H9 (cell line): ENCODE measurements around the gene TGFA. TPM values are rescaled to one million over a fixed set of nuclear protein-coding genes. Genes with fewer than 3 reads are reported as not detected.
A peak's percentile ranks its signal among the peaks of the same experiment; 100 is the strongest.

Source experiments
- DNase-seq: peaks from one replicate; pipeline ENCODE4 v3.0.0-alpha.2; 2017
- H2AFZ ChIP-seq: one replicate; pipeline ENCODE4 v1.6.1; 2013; ENCODE audit warnings: mild to moderate bottlenecking, low read length, control low read depth, moderate library complexity
- H2AK5ac ChIP-seq: 2 replicates; pipeline ENCODE4 v1.6.1; 2013; ENCODE audit warnings: low read length, control low read depth, mixed read lengths; ENCODE audit not compliant: insufficient read length
- H2BK120ac ChIP-seq: one replicate; pipeline ENCODE4 v1.6.1; 2013; ENCODE audit warnings: low read depth, mild to moderate bottlenecking, low read length, control low read depth, inconsistent platforms; ENCODE audit not compliant: poor library complexity, severe bottlenecking
- H2BK12ac ChIP-seq: 2 replicates; pipeline ENCODE4 v1.6.1; 2013; ENCODE audit warnings: low read length, control low read depth, mixed read lengths, low read depth; ENCODE audit not compliant: insufficient read length
- H2BK15ac ChIP-seq: 2 replicates; pipeline ENCODE4 v1.6.1; 2013; ENCODE audit warnings: low read depth, low read length, control low read depth
- H2BK20ac ChIP-seq: one replicate; pipeline ENCODE4 v1.6.1; 2013; ENCODE audit warnings: low read depth, mild to moderate bottlenecking, low read length, control low read depth, inconsistent platforms; ENCODE audit not compliant: poor library complexity, severe bottlenecking
- H2BK5ac ChIP-seq: 2 replicates; pipeline ENCODE4 v1.6.1; 2013; ENCODE audit warnings: low read length, control low read depth, mixed read lengths; ENCODE audit not compliant: insufficient read length
- H3K14ac ChIP-seq: 2 replicates; pipeline ENCODE4 v1.6.1; 2013; ENCODE audit warnings: low read length, control low read depth; ENCODE audit not compliant: insufficient read depth
- H3K18ac ChIP-seq: 2 replicates; pipeline ENCODE4 v1.6.1; 2013; ENCODE audit warnings: low read depth, mild to moderate bottlenecking, mixed read lengths, low read length, control low read depth; ENCODE audit not compliant: insufficient read length
- H3K23ac ChIP-seq: 2 replicates; pipeline ENCODE4 v1.6.1; 2013; ENCODE audit warnings: low read length, control low read depth, mixed read lengths, low read depth; ENCODE audit not compliant: insufficient read length
- H3K23me2 ChIP-seq: 2 replicates; pipeline ENCODE4 v1.6.1; 2013; ENCODE audit warnings: low read depth, mild to moderate bottlenecking, mixed read lengths, low read length, control low read depth; ENCODE audit not compliant: insufficient read length, poor library complexity, severe bottlenecking
- H3K27ac ChIP-seq: 2 replicates; pipeline ENCODE4 v1.5.1; 2013; ENCODE audit warnings: low read length, control low read depth, mixed read lengths, low read depth; ENCODE audit not compliant: insufficient read length
- H3K27me3 ChIP-seq: 2 replicates; pipeline ENCODE4 v1.6.1; 2013; ENCODE audit warnings: low read length, control low read depth, inconsistent platforms; ENCODE audit not compliant: insufficient read depth
- H3K4ac ChIP-seq: 2 replicates; pipeline ENCODE4 v1.6.1; 2013; ENCODE audit warnings: low read depth, mild to moderate bottlenecking, control low read depth, inconsistent platforms, low read length, moderate library complexity
- H3K4me1 ChIP-seq: 2 replicates; pipeline ENCODE4 v1.6.1; 2013; ENCODE audit warnings: low read length, control low read depth, inconsistent platforms; ENCODE audit not compliant: insufficient read depth
- H3K4me2 ChIP-seq: 2 replicates; pipeline ENCODE4 v1.6.1; 2013; ENCODE audit warnings: low read length, control low read depth, mixed read lengths; ENCODE audit not compliant: insufficient read length, insufficient read depth
- H3K56ac ChIP-seq: 2 replicates; pipeline ENCODE4 v1.6.1; 2013; ENCODE audit warnings: low read depth, mild to moderate bottlenecking, mixed read lengths, low read length, control low read depth; ENCODE audit not compliant: insufficient read length
- H3K79me1 ChIP-seq: 2 replicates; pipeline ENCODE4 v1.6.1; 2013; ENCODE audit warnings: low read depth, mild to moderate bottlenecking, moderate library complexity, low read length, control low read depth, inconsistent platforms; ENCODE audit not compliant: insufficient read depth, poor library complexity, severe bottlenecking
- H3K79me2 ChIP-seq: 2 replicates; pipeline ENCODE4 v1.6.1; 2013; ENCODE audit warnings: low read length, control low read depth, inconsistent platforms; ENCODE audit not compliant: insufficient read depth
- H3K9ac ChIP-seq: 2 replicates; pipeline ENCODE4 v1.6.1; 2013; ENCODE audit warnings: low read length, control low read depth, mixed read lengths; ENCODE audit not compliant: insufficient read length; ENCODE audit errors: extremely low read depth
- H3K9me3 ChIP-seq: one replicate; pipeline ENCODE4 v1.6.1; 2013; ENCODE audit warnings: low read depth, low read length, inconsistent platforms; ENCODE audit not compliant: control insufficient read depth
- H3T11ph ChIP-seq: one replicate; pipeline ENCODE4 v1.6.1; 2013; ENCODE audit warnings: mild to moderate bottlenecking, low read length, control low read depth, inconsistent platforms
- H4K20me1 ChIP-seq: one replicate; pipeline ENCODE4 v1.6.1; 2013; ENCODE audit not compliant: control insufficient read depth, insufficient read length, insufficient read depth
- H4K5ac ChIP-seq: 2 replicates; pipeline ENCODE4 v1.6.1; 2013; ENCODE audit warnings: low read depth, mild to moderate bottlenecking, mixed read lengths, low read length, control low read depth; ENCODE audit not compliant: insufficient read length
- H4K8ac ChIP-seq: replicated peaks from 2 replicates; pipeline ENCODE4 v1.6.1; 2013; ENCODE audit warnings: low read length, control low read depth, mixed read lengths, low read depth; ENCODE audit not compliant: insufficient read length
- H4K91ac ChIP-seq: 2 replicates; pipeline ENCODE4 v1.6.1; 2013; ENCODE audit warnings: low read depth, mild to moderate bottlenecking, moderate library complexity, mixed read lengths, low read length, control low read depth; ENCODE audit not compliant: insufficient read length
- H3K27ac Mint-ChIP-seq, 3 experiments: 2 replicates in 2 of 3; 3 replicates in 1 of 3; pipeline ENCODE4 v1.8.0; 2020 to 2021; ENCODE audit warnings: mixed read lengths in 3 of 3, mild to moderate bottlenecking in 1 of 3, moderate library complexity in 1 of 3
- H3K27me3 Mint-ChIP-seq: 2 replicates; pipeline ENCODE4 v1.8.0; 2021; ENCODE audit warnings: low read depth, mild to moderate bottlenecking, moderate library complexity, mixed read lengths
- H3K36me3 Mint-ChIP-seq, 3 experiments: 2 replicates in 2 of 3; 3 replicates in 1 of 3; pipeline ENCODE4 v1.8.0; 2020 to 2021; ENCODE audit warnings: low read depth in 3 of 3, mixed read lengths in 3 of 3; ENCODE audit not compliant: insufficient read depth in 1 of 3
- H3K4me1 Mint-ChIP-seq, 2 experiments: 2 replicates each; pipeline ENCODE4 v1.8.0; 2020; ENCODE audit warnings: mixed read lengths in 2 of 2
- H3K4me3 Mint-ChIP-seq, 2 experiments: 2 replicates in 1 of 2; 3 replicates in 1 of 2; pipeline ENCODE4 v1.8.0; 2020 to 2021; ENCODE audit warnings: mild to moderate bottlenecking in 2 of 2, mixed read lengths in 2 of 2, moderate library complexity in 1 of 2
- H3K9me3 Mint-ChIP-seq, 2 experiments: 2 replicates in 1 of 2; 3 replicates in 1 of 2; pipeline ENCODE4 v1.8.0; 2020; ENCODE audit warnings: mild to moderate bottlenecking in 2 of 2, mixed read lengths in 2 of 2, moderate library complexity in 1 of 2
- WGBS: extraction: QIAGEN DNeasy Blood & Tissue Kit; methylation state at CpG from one replicate; pipeline ENCODE4 v1.1.7; 2013; ENCODE audit warnings: missing lambda C conversion rate, low lambda C conversion rate, mixed read lengths; ENCODE audit not compliant: insufficient read length; ENCODE audit errors: extremely low coverage; 5-methylcytosine and 5-hydroxymethylcytosine counted together
- total RNA-seq: library from RNA; stranded (reverse); gene quantifications from 2 replicates; pipeline ENCODE4 v1.2.1, GENCODE V29; 2021
- TF ChIP-seq, protein P1 (sequence below): fragments of 200-600 bp; sonication (generic); conservative IDR thresholded peaks from 3 replicates; pipeline ENCODE4 v1.8.0; 2021; ENCODE audit warnings: antibody characterized with exemption, mild to moderate bottlenecking

Gene TGFA
- total RNA-seq, 1 experiment from 2014 or later, result 3.3 TPM

DNA sequence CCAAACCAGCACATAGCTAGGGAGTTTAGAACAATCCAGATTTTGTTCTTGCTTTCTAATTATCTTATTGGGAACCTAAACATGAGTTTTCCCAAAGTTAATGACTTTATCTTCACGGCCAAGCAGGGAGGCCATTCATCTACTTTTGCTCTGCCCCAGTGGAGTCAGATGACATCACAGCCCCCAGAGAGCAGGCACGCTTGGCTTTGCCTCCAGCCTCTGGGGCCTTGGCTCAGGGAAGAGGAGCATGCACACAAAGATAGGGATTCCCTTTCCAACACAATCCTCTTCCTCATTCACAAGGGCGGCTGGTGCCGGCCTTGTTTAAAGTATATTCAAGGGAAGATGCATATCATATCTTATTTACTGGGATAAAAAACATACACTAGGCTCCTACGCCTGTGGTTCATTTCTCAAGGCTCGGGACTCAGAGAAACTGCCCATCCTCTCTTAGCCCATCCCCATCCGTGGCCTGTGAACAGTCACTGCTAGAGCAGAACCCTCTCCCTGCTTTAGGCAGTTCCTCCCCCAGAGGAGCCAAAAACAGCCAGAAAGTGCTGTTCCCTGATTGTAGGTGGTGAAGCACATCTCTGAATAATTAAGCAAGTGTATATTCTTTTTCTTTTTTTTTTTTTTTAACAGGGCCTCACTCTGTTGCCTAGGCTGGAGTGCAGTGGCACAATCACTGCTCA lies 21.2 kb downstream of the TGFA start:
- no peaks in the 10 kb centered on the region for H4K20me1 ChIP-seq
- peak overlapping the region in 1 of 3 experiments; percentile 82; a peak in 2 of 7 replicates for H3K27ac Mint-ChIP-seq
- H3K4me1 ChIP-seq, result no peaks in the 10 kb centered on the region; the same call in 1 of the 2 replicates
- H3K9me3 Mint-ChIP-seq, result no peaks in the 10 kb centered on the region; a peak in 1 of 5 replicates
- no peak overlapping the region for H2AFZ ChIP-seq
- TF ChIP-seq, protein P1, sequence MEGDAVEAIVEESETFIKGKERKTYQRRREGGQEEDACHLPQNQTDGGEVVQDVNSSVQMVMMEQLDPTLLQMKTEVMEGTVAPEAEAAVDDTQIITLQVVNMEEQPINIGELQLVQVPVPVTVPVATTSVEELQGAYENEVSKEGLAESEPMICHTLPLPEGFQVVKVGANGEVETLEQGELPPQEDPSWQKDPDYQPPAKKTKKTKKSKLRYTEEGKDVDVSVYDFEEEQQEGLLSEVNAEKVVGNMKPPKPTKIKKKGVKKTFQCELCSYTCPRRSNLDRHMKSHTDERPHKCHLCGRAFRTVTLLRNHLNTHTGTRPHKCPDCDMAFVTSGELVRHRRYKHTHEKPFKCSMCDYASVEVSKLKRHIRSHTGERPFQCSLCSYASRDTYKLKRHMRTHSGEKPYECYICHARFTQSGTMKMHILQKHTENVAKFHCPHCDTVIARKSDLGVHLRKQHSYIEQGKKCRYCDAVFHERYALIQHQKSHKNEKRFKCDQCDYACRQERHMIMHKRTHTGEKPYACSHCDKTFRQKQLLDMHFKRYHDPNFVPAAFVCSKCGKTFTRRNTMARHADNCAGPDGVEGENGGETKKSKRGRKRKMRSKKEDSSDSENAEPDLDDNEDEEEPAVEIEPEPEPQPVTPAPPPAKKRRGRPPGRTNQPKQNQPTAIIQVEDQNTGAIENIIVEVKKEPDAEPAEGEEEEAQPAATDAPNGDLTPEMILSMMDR, result no peak
- H3K23me2 ChIP-seq, result no peaks in the 10 kb centered on the region
- H2BK12ac ChIP-seq, result no peak overlapping the region
- no peak overlapping the region for H2BK120ac ChIP-seq
- no peak overlapping the region for H3K27ac ChIP-seq
- H2BK15ac ChIP-seq, result no peak overlapping the region
- H2AK5ac ChIP-seq, result no peak overlapping the region
- H3K79me2 ChIP-seq, result 0 out of 2 replicates have a peak, but pooled peaks cover 2% of the 10 kb centered on the region
- H3K4me3 Mint-ChIP-seq, result no peak overlapping the region
- no peak overlapping the region for H3K23ac ChIP-seq
- no peak overlapping the region for H3K9ac ChIP-seq
- no peak overlapping the region for H3T11ph ChIP-seq
- no CpG with 5 or more reads among the region's 7 CpGs for WGBS
- no peak overlapping the region for H3K4me2 ChIP-seq
- no peak overlapping the region for H4K8ac ChIP-seq
- H3K9me3 ChIP-seq, result no peaks in the 10 kb centered on the region
- H2BK5ac ChIP-seq, result no peak overlapping the region
- no peak overlapping the region for H3K18ac ChIP-seq
- no peaks in the 10 kb centered on the region for H3K27me3 ChIP-seq
- peaks cover 4 to 5% of the 10 kb centered on the region in 2 experiments; a peak in 2 of 4 replicates for H3K4me1 Mint-ChIP-seq
- no peak for DNase-seq
- H3K79me1 ChIP-seq, result no peaks in the 10 kb centered on the region
- no peak overlapping the region for H3K4ac ChIP-seq
- no peak overlapping the region for H4K5ac ChIP-seq
- no peak overlapping the region for H3K56ac ChIP-seq
- H3K27me3 Mint-ChIP-seq, result no peaks in the 10 kb centered on the region
- H2BK20ac ChIP-seq, result no peak overlapping the region
- H3K14ac ChIP-seq, result no peak overlapping the region
- H3K36me3 Mint-ChIP-seq, result no peaks in the 10 kb centered on the region
- no peak overlapping the region for H4K91ac ChIP-seq
